NK-92 (cell line): ENCODE results near the gene GTPBP2.

Source experiments
- DNase-seq: peaks from one replicate; lab custom pipeline; 2025; ENCODE audit not compliant: unreplicated experiment; lab: John Stamatoyannopoulos, UW

GTPBP2 gene, protein sequence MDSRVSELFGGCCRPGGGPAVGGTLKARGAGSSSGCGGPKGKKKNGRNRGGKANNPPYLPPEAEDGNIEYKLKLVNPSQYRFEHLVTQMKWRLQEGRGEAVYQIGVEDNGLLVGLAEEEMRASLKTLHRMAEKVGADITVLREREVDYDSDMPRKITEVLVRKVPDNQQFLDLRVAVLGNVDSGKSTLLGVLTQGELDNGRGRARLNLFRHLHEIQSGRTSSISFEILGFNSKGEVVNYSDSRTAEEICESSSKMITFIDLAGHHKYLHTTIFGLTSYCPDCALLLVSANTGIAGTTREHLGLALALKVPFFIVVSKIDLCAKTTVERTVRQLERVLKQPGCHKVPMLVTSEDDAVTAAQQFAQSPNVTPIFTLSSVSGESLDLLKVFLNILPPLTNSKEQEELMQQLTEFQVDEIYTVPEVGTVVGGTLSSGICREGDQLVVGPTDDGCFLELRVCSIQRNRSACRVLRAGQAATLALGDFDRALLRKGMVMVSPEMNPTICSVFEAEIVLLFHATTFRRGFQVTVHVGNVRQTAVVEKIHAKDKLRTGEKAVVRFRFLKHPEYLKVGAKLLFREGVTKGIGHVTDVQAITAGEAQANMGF

DNA sequence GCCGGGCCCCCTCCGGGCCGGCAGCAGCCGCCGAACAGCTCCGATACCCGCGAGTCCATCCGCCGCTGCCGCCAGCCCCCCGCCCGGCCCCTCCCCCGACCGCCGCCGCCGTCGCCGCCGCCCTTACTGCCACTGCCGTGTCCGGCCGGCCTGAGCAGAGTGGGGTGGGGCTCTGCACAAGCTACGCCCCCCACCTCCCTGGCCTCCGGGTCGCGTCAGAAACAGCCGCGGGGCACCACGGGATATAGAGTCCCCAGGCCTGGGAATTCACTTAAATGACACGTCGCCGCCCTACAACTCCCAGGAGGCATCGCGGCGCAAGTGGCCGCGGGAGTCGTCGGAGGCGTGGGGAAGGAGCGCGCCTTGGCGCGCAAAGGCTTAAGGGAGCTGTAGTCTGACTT lies at the start of gene GTPBP2:
Gene GTPBP2 (minus strand): TSS at position 161 of the 401 bp plus-strand sequence. CDS start 102 bp downstream, at position 59.
- DNase-seq = peak; percentile 59

DNA sequence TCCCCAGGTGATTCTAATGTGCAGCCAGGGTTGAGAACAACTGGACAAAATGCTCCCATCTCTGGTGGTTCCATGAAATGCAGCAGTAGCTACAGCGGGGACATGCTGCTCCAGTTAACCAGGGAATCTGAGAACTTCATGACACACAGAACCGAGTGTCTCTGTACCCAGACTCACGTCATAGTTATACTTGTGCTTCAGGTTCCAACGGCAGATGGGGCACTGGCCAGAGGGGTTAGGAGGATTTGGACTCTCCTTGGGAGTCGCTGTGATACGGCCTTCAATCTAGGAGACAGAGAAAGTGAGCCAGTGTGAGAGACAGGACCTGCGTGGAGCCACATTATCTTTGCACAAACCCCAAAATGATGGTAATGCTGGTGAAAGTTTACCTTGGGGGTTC lies 49.3 kb upstream of the GTPBP2 start:
- no peak for DNase-seq

DNA sequence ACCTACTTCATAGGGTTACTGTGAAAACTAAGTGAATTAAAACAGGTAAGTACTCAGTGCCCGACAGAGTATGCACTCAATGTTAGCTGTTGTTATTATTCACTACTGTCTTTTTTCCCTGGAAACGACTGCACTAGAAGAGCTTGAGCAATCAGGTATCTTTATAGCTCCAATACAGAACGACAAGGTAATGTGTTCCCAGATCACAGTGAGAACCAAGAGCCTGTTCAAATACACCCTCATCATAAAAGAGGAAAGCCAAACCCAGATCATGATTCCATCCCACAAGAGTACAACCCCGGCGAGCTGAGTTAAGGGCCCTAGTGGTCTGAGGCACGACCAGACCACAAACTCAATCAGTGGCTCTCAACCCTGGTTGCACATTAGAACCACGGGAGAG lies 48.7 kb upstream of the GTPBP2 start:
- DNase-seq = no peak

DNA sequence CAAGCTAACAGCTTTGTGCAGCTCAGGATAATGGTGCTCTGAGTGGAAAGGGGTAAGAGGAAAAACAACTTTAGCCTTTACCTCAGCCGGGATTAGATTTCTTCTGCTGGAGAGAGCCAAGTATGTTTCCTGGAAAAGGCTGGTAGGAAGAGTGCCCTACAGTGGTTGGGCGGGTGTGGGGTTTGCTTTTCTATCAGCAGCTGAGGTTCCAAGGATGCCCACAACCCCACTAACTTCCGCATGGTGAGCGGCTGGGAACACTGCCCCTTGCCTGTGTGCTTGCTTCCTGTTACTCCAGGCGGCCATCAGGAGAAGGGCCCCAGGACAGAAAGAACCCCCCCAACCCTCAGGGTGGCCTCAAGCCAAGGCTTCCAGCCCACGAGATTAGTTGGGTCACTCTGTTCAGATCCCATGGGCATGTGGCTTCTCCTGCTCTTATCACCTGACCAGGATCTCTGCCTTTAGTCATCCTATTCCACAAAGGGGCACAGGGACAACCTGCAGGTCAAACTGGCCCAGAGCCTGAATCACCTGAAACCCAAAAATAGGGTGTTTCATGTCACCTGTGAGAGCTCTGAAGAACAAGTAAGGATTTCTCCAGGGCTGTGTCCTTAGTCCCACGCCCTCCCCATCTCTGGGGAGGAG lies 48.0 kb upstream of the GTPBP2 start:
- no peak for DNase-seq

DNA sequence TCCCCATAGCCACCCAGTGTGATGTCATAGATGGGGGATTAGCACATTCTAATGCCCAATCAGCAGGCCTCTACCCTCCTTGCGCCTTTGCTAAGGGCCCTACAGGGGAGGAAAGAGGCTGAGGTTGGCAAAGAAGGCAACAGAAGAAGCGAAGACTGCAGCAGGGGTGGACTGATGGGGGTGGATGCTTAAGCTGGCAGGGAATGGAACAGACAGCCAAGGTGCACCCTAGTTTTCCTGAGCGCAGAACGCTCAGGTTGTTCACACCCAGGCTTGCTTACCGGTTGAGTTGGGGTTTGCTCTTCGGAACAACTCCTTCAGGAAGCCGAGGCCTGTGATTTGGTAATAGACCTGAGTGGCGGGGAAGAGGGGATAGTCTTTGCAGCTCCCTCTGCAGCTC lies 45.9 kb upstream of the GTPBP2 start:
- DNase-seq = no peak

DNA sequence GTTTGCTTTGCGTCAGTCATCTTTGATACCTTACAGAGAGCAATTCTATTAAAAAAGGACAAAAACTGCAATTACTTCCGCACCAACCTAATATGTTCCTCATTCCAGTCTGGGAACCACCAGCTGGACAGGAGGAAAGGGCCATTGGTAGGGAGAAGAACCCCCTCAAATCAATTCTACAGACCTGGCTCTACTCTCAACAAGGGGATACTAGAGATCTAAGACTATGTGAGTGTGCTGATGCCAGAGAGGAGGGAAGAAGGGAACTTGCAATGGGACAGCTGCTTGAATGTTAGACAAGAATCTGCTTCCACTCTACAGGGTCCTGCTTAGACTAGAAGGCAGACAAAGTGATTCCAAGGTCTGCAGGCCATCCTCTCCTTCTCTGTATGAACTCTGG lies 45.2 kb upstream of the GTPBP2 start:
- DNase-seq = no peak

DNA sequence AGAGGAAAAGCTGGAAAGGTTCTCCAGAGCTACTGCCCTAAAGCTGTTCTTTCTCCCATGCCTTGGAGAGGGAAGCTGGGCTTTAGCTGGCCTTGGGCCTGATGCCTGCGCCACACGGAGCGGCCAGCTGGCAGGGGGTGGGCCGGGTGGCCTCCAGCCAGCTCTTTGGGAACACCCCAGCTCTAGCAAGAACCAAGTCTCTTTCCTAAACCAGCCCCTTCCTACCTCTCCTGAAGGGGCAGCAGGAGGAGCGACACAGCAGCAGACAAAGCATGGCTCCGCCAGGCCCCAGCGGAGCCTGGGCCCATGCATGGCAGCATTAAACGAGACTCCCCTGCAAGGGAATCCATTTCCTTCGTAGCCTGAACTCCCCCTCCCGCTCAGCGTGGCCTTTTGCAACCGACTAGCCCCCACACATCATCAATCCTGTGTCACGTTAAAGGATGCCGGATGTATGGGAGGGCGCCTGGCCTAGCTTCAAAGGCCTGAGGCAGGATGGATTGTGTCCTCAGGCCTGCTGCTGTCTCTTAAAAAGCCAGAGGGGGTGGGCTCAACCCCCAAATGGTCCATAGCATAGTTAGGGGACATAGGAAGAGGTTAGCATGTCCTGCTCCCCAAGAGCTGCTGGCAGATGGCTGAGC lies 44.5 kb upstream of the GTPBP2 start:
- no peak for DNase-seq

DNA sequence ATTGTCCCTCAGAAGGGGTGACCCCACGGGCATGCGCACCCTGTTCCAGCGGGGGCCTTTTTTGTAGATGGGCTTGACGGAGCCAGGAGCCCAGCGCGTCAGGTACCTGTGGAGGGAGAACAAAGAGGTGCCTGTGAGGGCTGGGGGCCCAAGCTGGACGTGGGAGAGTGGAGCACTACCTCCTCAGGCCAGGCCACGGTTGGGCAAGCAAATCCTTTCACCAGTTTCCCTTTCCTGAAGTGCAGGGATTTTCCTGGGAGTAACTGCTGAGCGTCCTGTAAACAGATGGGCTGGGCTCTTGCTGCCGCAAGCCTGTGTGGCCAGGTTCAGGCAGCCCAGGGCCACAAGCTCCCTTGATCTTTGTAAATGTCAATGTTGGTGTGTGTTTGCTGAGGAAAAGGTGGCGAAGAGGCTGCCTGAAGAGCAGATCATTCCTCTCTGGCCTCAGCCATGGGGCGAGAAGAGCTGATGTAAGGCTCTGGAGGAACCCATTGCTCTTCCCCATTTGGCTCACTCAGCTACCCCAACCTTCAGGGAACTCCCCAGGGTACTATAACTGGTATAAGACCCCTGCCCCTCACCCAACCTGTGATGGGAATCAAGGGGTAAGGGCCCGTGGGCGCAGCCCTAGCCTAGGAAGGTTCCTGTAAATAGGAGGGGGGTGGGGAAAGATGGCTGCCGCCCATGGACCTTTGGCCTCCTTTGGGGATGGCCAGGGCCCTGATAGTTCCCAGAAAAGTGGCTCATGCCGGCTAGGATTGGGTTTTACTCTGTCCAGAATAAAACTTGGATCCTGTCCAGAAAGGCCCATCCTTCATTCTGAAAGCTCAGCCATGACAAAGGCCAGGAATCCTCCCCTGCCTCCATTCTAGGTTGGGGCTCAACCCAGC lies 43.0 kb upstream of the GTPBP2 start:
- DNase-seq = no peak

DNA sequence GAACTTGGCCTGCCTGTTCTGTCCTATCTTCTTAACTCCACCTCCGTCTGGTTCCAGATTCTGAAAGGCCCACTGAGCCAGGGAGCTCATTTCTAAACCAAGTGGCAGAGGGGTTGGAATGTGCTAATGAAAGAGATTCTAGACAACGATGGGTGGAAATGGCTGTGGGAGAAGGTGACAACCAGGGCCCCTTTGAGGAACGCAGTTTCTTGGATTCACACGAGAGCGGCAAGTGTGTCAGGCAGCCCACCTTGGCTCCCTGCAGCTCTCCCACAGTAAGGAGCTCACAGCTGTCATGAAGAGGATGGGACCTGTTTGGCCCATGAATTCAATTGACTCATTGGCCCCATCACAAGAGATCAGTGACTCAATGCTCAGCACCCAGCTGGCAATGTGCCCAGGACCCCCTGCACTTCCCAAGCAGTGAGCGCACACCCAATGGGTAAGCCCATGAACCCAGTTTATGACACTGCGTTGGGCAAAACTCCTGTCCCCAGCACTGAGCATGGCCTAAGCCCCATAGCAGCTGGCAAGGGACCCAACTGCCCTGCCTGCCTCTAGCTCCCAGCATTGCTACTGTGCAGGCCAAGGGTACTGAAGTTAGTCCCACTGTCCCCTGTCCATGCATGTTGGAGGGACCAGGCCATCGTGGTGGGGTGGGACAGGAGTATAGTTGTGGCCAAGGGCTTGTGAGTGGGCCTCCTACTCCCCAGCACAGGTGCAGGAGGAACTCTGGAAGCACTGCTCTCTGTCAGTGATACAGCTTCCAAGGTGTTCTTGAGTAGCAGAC lies 42.1 kb upstream of the GTPBP2 start:
- no peak for DNase-seq

DNA sequence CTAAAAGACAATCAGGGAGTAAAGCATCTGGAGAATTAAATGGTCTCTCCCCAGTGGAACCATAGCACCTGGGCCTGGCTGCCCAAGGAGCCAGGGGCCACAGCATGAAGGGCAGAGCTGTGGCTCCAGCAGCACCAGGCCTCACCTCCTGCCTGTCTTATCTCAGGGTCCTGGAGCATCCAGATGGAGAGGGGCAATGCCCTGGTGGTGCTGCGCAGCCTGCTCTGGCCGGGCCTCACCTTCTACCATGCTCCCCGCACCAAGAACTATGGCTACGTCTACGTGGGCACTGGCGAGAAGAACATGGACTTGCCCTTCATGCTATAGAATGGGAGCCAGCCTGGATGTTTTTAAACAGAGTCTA lies 41.5 kb upstream of the GTPBP2 start:
- DNase-seq = no peak

DNA sequence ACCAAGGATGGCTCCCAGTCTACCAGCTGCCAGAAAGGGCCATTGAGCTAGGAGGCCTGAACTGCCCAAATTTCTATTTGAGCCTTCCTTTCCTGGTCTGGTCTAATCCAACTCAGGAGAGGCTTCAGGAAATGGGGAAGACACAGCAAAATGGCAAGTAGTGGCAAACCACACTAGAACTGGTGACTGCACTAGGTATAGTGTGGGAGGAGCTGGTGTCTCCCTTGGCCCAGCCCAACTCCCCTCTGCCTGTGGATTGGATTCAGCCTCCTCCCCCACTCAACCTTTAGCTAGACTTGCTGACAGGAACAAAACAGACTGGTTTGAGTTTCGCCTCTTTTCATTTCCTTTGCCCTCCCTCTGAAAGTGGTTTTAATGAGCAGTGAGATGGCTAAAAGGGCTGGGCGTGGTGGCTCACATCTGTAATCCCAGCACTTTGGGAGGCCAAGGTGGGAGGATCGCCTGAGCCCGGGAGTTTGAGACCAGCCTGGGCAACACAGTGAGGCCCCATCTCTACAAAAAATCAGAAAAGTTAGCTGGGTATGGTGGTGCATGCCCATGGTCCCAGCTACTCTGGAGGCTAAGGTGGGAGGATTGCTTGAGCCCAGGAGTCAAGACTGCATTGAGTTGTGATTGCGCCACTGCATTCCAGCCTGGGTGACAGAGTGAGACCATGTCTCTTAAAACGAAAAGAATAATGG lies 41.0 kb upstream of the GTPBP2 start:
- no peak for DNase-seq

DNA sequence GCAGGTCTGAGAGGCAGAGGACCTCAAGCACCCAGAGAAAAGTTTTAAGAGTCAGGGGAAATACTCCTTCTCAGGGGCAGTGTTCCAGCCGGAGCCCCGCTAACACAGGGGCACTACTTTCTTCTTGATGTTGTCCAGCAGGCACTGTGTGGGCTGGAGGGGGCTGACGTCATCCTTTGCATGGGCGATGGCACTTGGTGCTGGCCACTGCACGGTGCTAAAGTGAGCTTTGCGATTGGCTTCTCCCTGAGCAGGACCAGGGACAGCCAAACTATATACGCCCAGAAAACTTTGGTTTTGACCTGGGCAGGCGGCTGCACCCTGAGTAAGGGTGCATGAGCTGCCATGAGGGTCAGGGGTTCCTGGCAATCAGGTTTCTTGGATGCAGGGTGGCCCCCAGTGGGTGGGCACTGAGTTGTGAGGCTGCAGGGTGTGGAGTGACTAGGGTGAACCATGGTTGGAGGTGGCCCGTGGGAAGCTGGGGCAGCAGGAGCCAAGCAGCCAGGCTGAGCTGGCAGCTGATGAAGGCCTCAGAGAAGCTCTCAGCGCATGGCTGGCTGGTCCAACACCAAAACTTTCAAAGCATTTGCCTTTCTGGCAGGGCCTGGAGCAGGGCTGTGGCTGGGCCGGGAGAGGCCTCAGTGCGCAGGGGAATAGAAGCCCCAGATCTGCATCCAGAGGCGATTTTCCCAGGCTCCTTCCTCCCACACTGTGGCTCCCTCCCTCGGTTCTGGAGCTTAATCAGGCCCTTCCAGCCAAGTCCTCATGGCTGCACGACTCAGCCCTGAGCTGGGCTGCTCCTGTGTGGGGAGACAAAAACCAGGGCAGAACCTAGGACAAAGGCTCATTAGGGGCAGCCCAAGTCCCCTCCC lies 40.2 kb upstream of the GTPBP2 start:
- DNase-seq = no peak

DNA sequence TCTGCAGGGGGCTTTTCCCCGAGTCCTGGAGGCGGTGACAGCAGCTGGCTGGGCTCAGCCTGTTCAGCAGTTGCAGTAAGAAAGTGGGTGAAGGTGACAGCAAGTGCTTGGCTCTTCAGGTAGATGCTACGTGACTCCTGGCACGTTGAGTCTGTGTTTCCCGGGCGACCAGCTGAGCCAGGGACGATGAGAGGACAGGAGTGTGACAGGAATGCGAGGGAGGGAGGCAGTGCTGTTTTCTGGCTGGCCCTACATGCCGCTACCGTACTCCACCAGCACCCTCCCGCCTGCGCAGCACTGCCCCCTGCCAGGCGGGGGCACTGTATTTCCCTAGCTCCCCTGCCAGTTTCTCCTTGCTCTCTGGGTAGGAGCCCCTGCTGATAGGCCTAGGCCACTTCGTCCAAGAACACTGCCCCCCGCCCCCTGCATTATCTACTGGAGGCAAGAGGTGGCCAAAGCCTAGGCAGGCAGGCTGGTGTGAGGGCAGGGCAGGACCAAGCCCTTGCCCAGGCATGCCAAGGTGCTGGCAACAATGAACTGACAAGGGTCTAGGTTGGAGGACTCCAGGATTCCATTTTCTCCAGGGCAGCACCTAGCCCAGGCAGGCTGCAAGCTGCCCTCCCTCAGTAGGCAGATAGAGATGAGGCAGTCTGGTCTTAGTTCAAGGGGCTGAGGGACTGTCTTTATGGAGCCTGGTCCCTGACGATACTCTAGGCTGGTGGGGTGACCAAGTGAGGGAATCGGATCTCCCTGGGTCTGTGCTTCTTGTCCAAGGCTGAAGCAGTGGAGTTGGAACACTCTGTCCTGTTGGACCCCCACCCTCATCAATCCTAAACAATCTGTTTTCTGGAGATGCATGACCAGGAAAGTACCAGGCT lies 39.3 kb upstream of the GTPBP2 start:
- no peak for DNase-seq

DNA sequence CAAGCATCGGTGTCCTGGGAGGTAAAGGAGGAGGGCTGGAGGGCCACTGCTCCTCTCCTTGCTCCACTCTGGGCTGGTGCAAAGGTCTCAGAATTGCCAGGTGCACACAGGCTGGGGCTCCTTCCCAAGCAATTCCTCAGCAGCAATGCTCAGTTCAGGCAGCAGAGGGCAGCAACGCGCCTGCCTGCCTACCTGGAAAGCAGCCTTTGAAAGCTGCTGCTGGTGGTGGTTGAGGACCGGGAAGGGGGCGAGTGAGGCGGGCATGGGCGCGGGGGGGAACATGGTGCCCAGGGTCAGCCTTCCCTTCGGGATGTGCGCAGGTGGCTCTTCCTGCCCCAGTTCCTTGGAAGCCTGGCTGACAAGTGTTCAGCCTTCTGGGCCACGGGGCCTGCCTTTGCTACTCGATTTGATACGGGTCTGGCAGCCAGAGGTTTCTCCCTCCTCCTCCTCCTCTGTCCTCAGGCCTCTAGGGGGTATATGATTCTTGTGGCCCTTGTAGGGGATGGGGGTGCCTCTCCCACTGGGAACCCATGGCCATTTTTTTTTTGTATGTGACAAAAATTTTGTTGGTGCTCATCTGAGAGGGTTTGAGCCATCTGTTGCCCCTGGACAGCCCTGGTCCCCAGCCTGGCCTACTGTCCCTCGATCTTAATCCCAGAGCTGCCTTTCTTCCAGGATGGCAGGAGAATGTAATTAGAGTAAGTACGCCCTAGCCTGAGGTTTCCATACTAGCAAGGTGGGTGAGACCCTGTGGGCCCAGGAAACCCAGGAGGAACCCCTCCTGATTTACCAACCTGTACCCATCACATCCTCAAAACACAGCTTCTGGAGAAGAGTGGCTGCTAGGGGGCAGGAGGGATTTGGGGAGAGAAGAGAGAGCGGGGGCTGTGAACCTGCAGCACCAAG lies 38.4 kb upstream of the GTPBP2 start:
- no peak for DNase-seq

DNA sequence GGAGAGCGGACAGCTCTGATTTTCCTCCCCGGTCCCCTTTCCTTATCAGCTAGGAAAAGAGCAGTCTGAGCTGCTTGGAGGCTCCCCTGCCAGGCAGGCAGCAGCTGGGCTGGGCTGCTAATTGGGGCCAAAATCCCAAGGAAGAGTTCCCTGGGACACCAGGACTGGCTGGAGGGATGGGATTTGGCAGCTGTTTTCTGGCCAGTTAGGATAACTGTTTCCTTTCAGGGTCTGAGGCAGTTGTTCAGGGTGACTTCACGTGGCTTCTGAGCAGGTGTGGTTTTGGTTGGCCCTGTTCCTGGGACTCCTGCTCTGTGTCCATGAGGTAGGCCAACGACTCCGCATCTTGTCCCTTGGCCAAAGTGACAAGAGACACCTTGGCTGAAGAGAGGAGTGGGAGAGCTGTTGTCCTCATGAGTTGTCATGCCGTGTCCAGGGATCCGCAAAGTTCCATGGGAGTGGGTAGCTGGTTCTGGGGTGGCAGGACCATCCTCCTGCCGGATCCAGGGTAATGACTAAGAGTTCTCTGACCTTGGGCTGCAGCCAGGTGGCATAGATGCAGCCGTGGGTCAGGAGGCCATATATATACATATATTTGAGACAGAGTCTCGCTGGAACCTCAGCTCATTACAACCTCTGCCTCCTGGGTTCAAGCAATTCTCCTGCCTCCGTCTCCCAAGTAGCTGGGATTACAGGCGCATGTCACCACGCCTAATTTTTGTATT lies 37.3 kb upstream of the GTPBP2 start:
- DNase-seq = no peak

DNA sequence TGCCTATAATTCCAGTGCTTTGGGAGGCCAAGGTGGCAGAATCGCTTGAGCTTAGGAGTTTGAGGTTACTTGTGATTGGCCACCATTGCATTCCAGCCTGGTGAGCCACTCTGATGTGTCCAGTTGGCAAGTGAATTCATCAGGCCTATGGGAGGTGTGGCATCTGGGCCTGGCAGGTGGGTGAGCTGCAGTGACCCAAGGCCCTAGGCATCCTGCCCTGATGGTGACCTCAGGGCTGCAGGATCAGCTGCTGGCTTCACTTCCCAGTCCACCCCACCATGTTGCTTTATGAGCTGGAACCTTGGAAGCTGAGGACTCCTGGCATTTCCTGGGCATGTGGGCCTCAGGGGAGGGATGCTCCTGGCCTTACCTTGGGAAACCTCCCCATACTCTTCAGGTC lies 36.3 kb upstream of the GTPBP2 start:
- no peak for DNase-seq
